A549 (cell line): ENCODE data around the gene DENND4B.
"Not testable (repeated sequence)": the region's sequence is repeated elsewhere in the genome, so short reads cannot be mapped to it uniquely, and the experiment has no call there.

Experiments
- CBX2 ChIP-seq: fragments of 200-600 bp; sonication (generic); IDR thresholded peaks from 2 replicates; pipeline ENCODE4 v1.6.1; 2016; ENCODE audit warnings: low read depth, mild to moderate bottlenecking, borderline replicate concordance
- EP300 ChIP-seq, 2 experiments: fragments of >200 bp; sonication (Bioruptor Twin); formaldehyde crosslinking; IDR thresholded peaks; 2 replicates in 1 of 2; 3 replicates in 1 of 2; pipeline ENCODE4 v1.6.1; 2016 to 2017
- MYC ChIP-seq: IDR thresholded peaks from 2 replicates; pipeline ENCODE4 v1.6.1; 2012; ENCODE audit warnings: mild to moderate bottlenecking, inconsistent platforms, low read length, improper control_type of control experiment, borderline replicate concordance
- RFX5 ChIP-seq: fragments of 450-650 bp; IDR thresholded peaks from 2 replicates; pipeline ENCODE4 v1.7.1; 2014; ENCODE audit warnings: antibody characterized with exemption, mild to moderate bottlenecking, moderate library complexity
- TFCP2L1 ChIP-seq: fragments of 250-450 bp; sonication (Bioruptor Pico); IDR thresholded peaks from 2 replicates; pipeline ENCODE4 v1.5.0; 2021; ENCODE audit warnings: mild to moderate bottlenecking
- TP53 ChIP-seq: fragments of 250-450 bp; sonication (Bioruptor Pico); IDR thresholded peaks from 2 replicates; pipeline ENCODE4 v1.5.0; 2021; ENCODE audit warnings: mild to moderate bottlenecking, moderate library complexity
- TF ChIP-seq, protein P1 (sequence below): fragments of >200 bp; sonication (Bioruptor Twin); formaldehyde crosslinking; IDR thresholded peaks from 3 replicates; pipeline ENCODE4 v1.5.1; 2016
- TF ChIP-seq, protein P2 (sequence below): fragments of 200-600 bp; sonication (generic); IDR thresholded peaks from 2 replicates; pipeline ENCODE4 v1.6.1; 2016; ENCODE audit warnings: antibody characterized with exemption, mild to moderate bottlenecking, moderate library complexity
- TF ChIP-seq, protein P3 (sequence below): fragments of 150-350 bp; IDR thresholded peaks from 2 replicates; pipeline ENCODE4 v1.6.1; 2014; ENCODE audit warnings: low read depth, mild to moderate bottlenecking, low read length

DNA sequence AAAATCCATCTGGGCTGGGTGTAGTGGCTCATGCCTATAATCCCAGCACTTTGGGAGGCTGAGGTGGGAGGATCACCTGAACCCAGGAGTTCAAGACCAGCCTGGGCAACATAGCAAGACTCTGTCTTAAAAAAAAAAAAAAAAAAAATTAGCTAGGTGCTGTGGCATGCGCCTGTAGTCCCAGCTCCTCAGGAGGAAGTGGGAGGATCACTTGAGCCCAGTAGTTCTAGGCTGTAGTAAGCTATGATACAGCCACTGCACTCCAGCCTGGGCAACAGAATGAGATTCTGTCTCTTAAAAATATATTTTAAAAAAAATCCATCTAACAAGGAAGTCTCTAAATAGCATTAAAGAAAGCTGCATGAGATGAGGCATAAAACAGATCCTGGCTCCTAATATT lies 50.7 kb downstream of the DENND4B start:
- TF ChIP-seq, protein P1, sequence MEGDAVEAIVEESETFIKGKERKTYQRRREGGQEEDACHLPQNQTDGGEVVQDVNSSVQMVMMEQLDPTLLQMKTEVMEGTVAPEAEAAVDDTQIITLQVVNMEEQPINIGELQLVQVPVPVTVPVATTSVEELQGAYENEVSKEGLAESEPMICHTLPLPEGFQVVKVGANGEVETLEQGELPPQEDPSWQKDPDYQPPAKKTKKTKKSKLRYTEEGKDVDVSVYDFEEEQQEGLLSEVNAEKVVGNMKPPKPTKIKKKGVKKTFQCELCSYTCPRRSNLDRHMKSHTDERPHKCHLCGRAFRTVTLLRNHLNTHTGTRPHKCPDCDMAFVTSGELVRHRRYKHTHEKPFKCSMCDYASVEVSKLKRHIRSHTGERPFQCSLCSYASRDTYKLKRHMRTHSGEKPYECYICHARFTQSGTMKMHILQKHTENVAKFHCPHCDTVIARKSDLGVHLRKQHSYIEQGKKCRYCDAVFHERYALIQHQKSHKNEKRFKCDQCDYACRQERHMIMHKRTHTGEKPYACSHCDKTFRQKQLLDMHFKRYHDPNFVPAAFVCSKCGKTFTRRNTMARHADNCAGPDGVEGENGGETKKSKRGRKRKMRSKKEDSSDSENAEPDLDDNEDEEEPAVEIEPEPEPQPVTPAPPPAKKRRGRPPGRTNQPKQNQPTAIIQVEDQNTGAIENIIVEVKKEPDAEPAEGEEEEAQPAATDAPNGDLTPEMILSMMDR: not testable (repeated sequence)
- TF ChIP-seq CBX2; MYC; TP53 (CRISPR knock-in tag); EP300 (IDR thresholded peaks at IDR 0.05); TFCP2L1 (CRISPR knock-in tag); RFX5: not testable (repeated sequence)
- TF ChIP-seq, protein P2, sequence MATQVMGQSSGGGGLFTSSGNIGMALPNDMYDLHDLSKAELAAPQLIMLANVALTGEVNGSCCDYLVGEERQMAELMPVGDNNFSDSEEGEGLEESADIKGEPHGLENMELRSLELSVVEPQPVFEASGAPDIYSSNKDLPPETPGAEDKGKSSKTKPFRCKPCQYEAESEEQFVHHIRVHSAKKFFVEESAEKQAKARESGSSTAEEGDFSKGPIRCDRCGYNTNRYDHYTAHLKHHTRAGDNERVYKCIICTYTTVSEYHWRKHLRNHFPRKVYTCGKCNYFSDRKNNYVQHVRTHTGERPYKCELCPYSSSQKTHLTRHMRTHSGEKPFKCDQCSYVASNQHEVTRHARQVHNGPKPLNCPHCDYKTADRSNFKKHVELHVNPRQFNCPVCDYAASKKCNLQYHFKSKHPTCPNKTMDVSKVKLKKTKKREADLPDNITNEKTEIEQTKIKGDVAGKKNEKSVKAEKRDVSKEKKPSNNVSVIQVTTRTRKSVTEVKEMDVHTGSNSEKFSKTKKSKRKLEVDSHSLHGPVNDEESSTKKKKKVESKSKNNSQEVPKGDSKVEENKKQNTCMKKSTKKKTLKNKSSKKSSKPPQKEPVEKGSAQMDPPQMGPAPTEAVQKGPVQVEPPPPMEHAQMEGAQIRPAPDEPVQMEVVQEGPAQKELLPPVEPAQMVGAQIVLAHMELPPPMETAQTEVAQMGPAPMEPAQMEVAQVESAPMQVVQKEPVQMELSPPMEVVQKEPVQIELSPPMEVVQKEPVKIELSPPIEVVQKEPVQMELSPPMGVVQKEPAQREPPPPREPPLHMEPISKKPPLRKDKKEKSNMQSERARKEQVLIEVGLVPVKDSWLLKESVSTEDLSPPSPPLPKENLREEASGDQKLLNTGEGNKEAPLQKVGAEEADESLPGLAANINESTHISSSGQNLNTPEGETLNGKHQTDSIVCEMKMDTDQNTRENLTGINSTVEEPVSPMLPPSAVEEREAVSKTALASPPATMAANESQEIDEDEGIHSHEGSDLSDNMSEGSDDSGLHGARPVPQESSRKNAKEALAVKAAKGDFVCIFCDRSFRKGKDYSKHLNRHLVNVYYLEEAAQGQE: not testable (repeated sequence)
- TF ChIP-seq, protein P3, sequence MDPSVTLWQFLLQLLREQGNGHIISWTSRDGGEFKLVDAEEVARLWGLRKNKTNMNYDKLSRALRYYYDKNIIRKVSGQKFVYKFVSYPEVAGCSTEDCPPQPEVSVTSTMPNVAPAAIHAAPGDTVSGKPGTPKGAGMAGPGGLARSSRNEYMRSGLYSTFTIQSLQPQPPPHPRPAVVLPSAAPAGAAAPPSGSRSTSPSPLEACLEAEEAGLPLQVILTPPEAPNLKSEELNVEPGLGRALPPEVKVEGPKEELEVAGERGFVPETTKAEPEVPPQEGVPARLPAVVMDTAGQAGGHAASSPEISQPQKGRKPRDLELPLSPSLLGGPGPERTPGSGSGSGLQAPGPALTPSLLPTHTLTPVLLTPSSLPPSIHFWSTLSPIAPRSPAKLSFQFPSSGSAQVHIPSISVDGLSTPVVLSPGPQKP: not testable (repeated sequence)
